Stimulated activated CD4-positive, alpha-beta T cell treated with anti-CD3 and anti-CD28 coated beads, Interleukin-4, amount 100 ng/mL, for 24 hours (primary cell): Measurements from ENCODE around the gene HOXD12.

Source experiments
- DNase-seq: peaks from one replicate; pipeline ENCODE4 v3.0.0-alpha.2; 2020

The HOXD12 gene

GRCh38 chr2:176081376-176081836 is 18.2 kb upstream of the HOXD12 start:
- no peak for DNase-seq

GRCh38 chr2:176081837-176082524 is 17.6 kb upstream of the HOXD12 start:
- DNase-seq: no peak

- DNase-seq: no peak
Observed at GRCh38 chr2:176082525-176082823, 17.1 kb upstream of the HOXD12 start.

- no peak for DNase-seq
Observed at GRCh38 chr2:176082824-176083751, 16.5 kb upstream of the HOXD12 start.

GRCh38 chr2:176083796-176084261 is 15.8 kb upstream of the HOXD12 start, which contains the start of gene EVX2:
Gene EVX2 (minus strand): TSS chr2:176083962. CDS start chr2:176083776, 186 bp downstream.
- DNase-seq: no peak

- DNase-seq: no peak
Observed at GRCh38 chr2:176084611-176085119, 14.9 kb upstream of the HOXD12 start.

GRCh38 chr2:176085120-176085788 is 14.3 kb upstream of the HOXD12 start:
- DNase-seq: no peak

GRCh38 chr2:176085861-176086771 is 13.5 kb upstream of the HOXD12 start:
- DNase-seq: no peak

- no peak for DNase-seq
Observed at GRCh38 chr2:176087330-176088047, 12.1 kb upstream of the HOXD12 start.

GRCh38 chr2:176088048-176088936 is 11.3 kb upstream of the HOXD12 start:
- DNase-seq: no peak

- no peak for DNase-seq
Observed at GRCh38 chr2:176088937-176089842, 10.4 kb upstream of the HOXD12 start.

- no peak for DNase-seq
Observed at GRCh38 chr2:176089843-176090395, 9.7 kb upstream of the HOXD12 start.

- DNase-seq: no peak
Observed at GRCh38 chr2:176090862-176091261, 8.7 kb upstream of the HOXD12 start.

- no peak for DNase-seq
Observed at GRCh38 chr2:176091329-176092258, 8.0 kb upstream of the HOXD12 start.

- DNase-seq: no peak
Observed at GRCh38 chr2:176092270-176093144, 7.1 kb upstream of the HOXD12 start, which contains the start of gene HOXD13. Gene HOXD13 (plus strand): TSS chr2:176092721. CDS start chr2:176092891, 170 bp downstream.

GRCh38 chr2:176093145-176093897 is 6.3 kb upstream of the HOXD12 start:
- no peak for DNase-seq
